SH-SY5Y (cell line): ENCODE data around the gene POU6F2.

Experiments
- GATA2 ChIP-seq: IDR thresholded peaks from 2 replicates; pipeline ENCODE4 v1.6.1; 2011; ENCODE audit warnings: mild to moderate bottlenecking, low read depth, low read length
- GATA3 ChIP-seq: IDR thresholded peaks from 2 replicates; pipeline ENCODE4 v1.6.1; 2011; ENCODE audit warnings: low read depth, mild to moderate bottlenecking, low read length, moderate library complexity

- no peak for TF ChIP-seq GATA3
- TF ChIP-seq GATA2, result no peak
These were observed 288.2 kb downstream of the POU6F2 start for GRCh38 chr7:39265641-39266591.
